ENCODE measurements around the gene CEACAM5.

The CEACAM5 gene

DNA sequence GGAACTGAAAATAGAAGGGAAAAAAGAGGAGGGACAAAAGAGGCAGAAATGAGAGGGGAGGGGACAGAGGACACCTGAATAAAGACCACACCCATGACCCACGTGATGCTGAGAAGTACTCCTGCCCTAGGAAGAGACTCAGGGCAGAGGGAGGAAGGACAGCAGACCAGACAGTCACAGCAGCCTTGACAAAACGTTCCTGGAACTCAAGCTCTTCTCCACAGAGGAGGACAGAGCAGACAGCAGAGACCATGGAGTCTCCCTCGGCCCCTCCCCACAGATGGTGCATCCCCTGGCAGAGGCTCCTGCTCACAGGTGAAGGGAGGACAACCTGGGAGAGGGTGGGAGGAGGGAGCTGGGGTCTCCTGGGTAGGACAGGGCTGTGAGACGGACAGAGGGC is at the start of gene CEACAM5:
Gene CEACAM5 (plus strand): TSS at position 146 of the 400 bp plus-strand sequence. CDS start 106 bp downstream, at position 252.
- TF ChIP-seq ZNF274 (IDR thresholded peaks at IDR 0.05; ENCODE audit: low read depth, low read length): no peak
- no peak within 1 kb of the TSS for H3K4me3 ChIP-seq (ENCODE audit: low read length)

DNA sequence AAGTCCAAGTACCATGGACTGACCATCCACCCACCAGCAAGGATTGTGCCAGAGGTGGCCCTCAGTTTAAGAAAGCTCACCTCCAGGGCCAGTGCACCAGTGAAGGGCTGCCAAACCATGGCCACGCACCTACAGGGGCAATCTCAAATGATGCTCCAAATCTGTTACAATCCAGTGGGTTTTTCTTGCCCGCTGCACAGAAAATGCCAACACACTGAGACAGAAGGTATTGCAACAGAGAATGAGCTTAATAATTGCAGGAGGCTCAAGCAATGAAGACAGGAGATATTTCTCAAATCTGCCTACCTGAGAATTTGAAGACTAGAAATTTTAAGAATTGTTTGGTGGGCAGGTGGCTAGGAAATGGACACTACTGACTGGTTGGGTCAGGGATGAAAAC is 42.4 kb upstream of the CEACAM5 start:
- TF ChIP-seq ZNF274 (IDR thresholded peaks at IDR 0.05; ENCODE audit: low read depth, low read length): no peak
- H3K4me3 ChIP-seq (ENCODE audit: low read length): no peak overlapping the region

DNA sequence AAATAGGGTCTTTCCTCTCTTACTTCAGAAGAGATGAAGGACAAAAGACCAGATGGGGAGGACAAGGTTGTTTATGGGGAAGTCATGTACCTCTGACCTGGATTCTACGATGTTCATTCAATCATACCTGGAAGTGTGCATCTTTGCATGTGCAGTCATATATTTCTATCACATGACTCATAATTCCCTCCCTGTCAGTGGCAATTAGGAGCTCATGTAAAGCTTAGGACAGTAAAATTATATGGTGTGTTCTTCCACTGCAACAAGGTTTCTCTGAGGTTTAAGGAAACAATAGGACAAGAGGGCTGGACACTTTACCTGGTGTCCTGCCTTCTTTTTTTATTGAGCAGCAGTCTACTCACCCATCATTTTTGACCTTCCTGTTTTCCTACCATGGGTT is 40.1 kb upstream of the CEACAM5 start:
- no peak for TF ChIP-seq ZNF274 (IDR thresholded peaks at IDR 0.05; ENCODE audit: low read depth, low read length)

DNA sequence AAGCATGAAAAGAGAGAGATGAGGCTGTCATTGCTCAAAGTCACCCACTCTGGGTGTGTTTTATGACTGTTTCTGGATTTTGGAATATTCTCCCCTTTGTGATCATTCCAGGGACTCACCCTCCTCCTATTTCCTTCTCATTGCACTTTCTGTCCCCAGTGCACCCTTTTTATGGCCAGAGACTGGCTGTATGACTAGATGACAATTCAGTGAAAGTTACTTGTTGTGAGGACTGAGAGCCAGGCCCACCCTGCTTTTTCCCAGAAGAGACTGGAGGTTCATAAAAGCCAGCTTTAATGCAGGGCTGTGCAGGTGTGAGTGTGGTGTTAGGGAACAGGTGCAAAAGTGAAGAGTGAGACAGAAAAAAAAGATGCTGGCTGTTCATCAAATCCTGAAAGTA is 37.7 kb upstream of the CEACAM5 start:
- TF ChIP-seq ZNF274 (IDR thresholded peaks at IDR 0.05; ENCODE audit: low read depth, low read length): no peak
- H3K4me3 ChIP-seq (ENCODE audit: low read length): no peak overlapping the region

More for the DNA sequence above, 40.1 kb upstream of the CEACAM5 start:
- H3K4me3 ChIP-seq (ENCODE audit: low read length): no peak overlapping the region

- no peak for TF ChIP-seq ZNF274 (IDR thresholded peaks at IDR 0.05; ENCODE audit: low read depth, low read length)
- no peak overlapping the region for H3K4me3 ChIP-seq (ENCODE audit: low read length)
Measured at GRCh38 chr19:41671486-41671885, 36.9 kb upstream of the CEACAM5 start.

DNA sequence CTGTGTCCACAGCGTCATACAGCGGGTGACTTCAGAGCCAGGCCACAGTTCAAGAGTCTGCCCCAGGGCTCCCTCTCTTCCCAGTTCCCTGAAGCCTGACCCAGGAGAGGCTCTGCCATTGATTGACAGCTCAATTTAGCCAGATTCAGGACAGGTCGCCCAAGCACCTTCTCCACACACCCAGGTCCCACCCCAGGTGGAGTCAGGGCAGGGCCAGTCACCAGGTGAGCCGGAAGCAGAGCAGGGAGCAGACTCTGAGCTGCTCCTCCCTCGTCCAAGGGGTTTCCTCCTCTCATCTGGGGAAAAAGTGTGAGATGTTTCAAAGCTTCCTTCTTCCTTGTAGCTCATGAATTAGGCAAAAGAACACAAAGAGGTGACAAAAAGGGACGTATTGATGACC is 26.0 kb upstream of the CEACAM5 start:
- H3K4me3 ChIP-seq (ENCODE audit: low read length): no peak overlapping the region
- no peak for TF ChIP-seq ZNF274 (IDR thresholded peaks at IDR 0.05; ENCODE audit: low read depth, low read length)

- TF ChIP-seq ZNF274 (IDR thresholded peaks at IDR 0.05; ENCODE audit: low read depth, low read length): no peak
- H3K4me3 ChIP-seq (ENCODE audit: low read length): no peak overlapping the region
Measured at GRCh38 chr19:41687419-41687818, 21.0 kb upstream of the CEACAM5 start.

DNA sequence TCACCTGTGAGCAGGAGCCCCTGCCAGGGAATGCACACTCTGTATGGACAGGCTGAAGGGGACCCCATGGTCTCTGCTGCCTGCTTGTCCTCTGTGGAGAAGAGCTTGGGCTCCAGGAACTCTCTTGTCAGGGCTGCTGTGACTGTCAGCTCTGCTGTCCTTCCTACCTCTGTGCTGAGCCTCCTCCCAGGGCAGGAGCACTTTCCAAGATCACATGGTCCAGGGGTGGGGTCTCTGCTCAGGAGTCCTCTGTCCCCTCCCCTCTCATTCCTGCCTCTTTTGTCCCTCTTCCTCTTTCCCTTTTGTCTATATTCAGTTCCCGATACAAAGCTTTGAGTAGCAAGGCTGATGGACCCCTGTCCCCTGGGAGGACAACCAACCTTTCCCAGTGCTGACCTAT is 20.3 kb upstream of the CEACAM5 start, which contains the start of gene CEACAM7:
Gene CEACAM7 (minus strand): TSS at position 173 of the 400 bp plus-strand sequence. CDS start 105 bp downstream, at position 68.
- TF ChIP-seq ZNF274 (IDR thresholded peaks at IDR 0.05; ENCODE audit: low read depth, low read length): no peak
- no peak within 1 kb of the TSS for H3K4me3 ChIP-seq (ENCODE audit: low read length)

DNA sequence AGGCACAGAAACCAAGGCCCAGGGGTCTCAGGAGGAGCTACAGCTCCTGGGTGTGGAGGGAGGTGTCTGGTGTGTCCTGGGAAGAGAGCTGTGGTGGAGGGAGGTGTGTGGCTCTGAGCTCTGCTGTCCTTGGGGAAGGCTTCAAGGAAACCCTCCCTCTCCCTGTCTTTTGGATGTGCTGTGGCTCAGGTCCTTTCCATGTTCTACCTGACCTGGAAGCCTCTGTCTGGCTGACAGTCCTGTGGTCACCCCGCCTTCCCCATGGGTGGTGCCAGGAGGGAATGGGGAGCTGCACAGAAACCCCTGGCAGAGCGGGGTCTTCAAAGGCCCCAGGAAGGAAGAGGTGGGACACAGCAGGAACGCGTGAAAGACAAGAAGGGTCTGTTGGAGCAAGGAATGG is 19.7 kb upstream of the CEACAM5 start:
- TF ChIP-seq ZNF274 (IDR thresholded peaks at IDR 0.05; ENCODE audit: low read depth, low read length): no peak
- H3K4me3 ChIP-seq (ENCODE audit: low read length): no peak overlapping the region

GRCh38 chr19:41689993-41690800 is 18.2 kb upstream of the CEACAM5 start:
- TF ChIP-seq ZNF274 (IDR thresholded peaks at IDR 0.05; ENCODE audit: low read depth, low read length): no peak
- H3K4me3 ChIP-seq (ENCODE audit: low read length): no peak overlapping the region

DNA sequence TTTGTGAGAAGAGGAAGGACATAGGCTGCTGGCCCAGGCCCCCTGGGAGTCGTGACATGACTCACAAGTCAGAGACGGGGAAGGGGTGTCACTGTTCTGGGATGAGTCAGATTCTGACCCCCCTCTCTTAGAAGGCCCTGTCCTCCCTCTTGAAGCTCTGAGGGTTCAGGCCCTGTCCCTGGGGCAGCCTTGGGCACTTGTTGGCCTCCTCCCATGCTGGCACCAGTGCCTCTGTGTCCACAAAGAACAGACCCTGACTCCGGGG is 17.7 kb upstream of the CEACAM5 start:
- no peak for TF ChIP-seq ZNF274 (IDR thresholded peaks at IDR 0.05; ENCODE audit: low read depth, low read length)
- H3K4me3 ChIP-seq (ENCODE audit: low read length): no peak overlapping the region

- no peak for TF ChIP-seq ZNF274 (IDR thresholded peaks at IDR 0.05; ENCODE audit: low read depth, low read length)
- H3K4me3 ChIP-seq (ENCODE audit: low read length): no peak overlapping the region
Measured at GRCh38 chr19:41691268-41691970, 17.0 kb upstream of the CEACAM5 start.

DNA sequence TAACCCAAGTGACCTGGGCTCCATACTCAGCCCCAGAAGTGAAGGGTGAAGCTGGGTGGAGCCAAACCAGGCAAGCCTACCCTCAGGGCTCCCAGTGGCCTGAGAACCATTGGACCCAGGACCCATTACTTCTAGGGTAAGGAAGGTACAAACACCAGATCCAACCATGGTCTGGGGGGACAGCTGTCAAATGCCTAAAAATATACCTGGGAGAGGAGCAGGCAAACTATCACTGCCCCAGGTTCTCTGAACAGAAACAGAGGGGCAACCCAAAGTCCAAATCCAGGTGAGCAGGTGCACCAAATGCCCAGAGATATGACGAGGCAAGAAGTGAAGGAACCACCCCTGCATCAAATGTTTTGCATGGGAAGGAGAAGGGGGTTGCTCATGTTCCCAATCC is 14.2 kb upstream of the CEACAM5 start:
- H3K4me3 ChIP-seq (ENCODE audit: low read length): no peak overlapping the region
- no peak for TF ChIP-seq ZNF274 (IDR thresholded peaks at IDR 0.05; ENCODE audit: low read depth, low read length)

GRCh38 chr19:41694831-41695635 is 13.4 kb upstream of the CEACAM5 start:
- no peak overlapping the region for H3K4me3 ChIP-seq (ENCODE audit: low read length)
- TF ChIP-seq ZNF274 (IDR thresholded peaks at IDR 0.05; ENCODE audit: low read depth, low read length): no peak
